Gastrocnemius medialis (tissue), 4 donors: ENCODE measurements around the gene GHRL. TPM values are rescaled to one million over a fixed set of nuclear protein-coding genes. Genes with fewer than 3 reads are reported as not detected.

ENCODE experiments used
- ATAC-seq, 2 donors: fragments of 150-250 bp; one replicate each; pipeline ENCODE4 v1.9.1; 2016
- DNase-seq, 2 donors: peaks; one replicate each; pipeline ENCODE4 v3.0.0-alpha.2; 2019
- H3K27ac ChIP-seq, 4 donors: fragments of 200-600 bp; sonication (generic); 1 replicate in 1 of 4; 2 replicates in 3 of 4; pipeline ENCODE4 v1.5.1; 2016 to 2018; ENCODE audit warnings: mild to moderate bottlenecking in 2 of 4, moderate library complexity in 1 of 4
- H3K27me3 ChIP-seq, 3 donors: fragments of 200-600 bp; sonication (generic) in 2 of 3; 1 replicate in 1 of 3; 2 replicates in 2 of 3; pipeline versions ENCODE4 v1.5.1 to v1.6.0; 2016 to 2019; ENCODE audit warnings: mild to moderate bottlenecking in 1 of 3, moderate library complexity in 1 of 3
- H3K36me3 ChIP-seq, 2 donors: fragments of 200-600 bp; sonication (generic) in 1 of 2; one replicate each; pipeline ENCODE4 v1.5.1; 2017 to 2018
- H3K4me1 ChIP-seq, 2 donors: fragments of 200-600 bp; sonication (generic) in 1 of 2; one replicate each; pipeline ENCODE4 v1.5.1; 2016 to 2017; ENCODE audit warnings: mild to moderate bottlenecking in 2 of 2
- H3K4me3 ChIP-seq, 4 donors: fragments of 200-600 bp; sonication (generic) in 3 of 4; 1 replicate in 1 of 4; 2 replicates in 3 of 4; pipeline ENCODE4 v1.5.1; 2016 to 2019; ENCODE audit warnings: mild to moderate bottlenecking in 2 of 4
- H3K9me3 ChIP-seq, 3 donors: fragments of 200-600 bp; sonication (generic) in 2 of 3; 1 replicate in 1 of 3; 2 replicates in 2 of 3; pipeline ENCODE4 v1.5.1; 2016 to 2019
- POLR2A ChIP-seq, 2 donors: fragments of 450-650 bp; IDR thresholded peaks; one replicate each; pipeline ENCODE4 v1.6.1; 2017; ENCODE audit warnings: antibody characterized with exemption in 2 of 2, mild to moderate bottlenecking in 2 of 2, moderate library complexity in 2 of 2
- in situ Hi-C, 4 donors: fragments of 200-750 bp; cut with MboI; loops; one replicate each; pipeline versions ENCODE4 v1.15.0 to v1.8.0; 2017; ENCODE audit warnings: low sequenced_read_pairs in 4 of 4
- intact Hi-C: fragments of 100-400 bp; cut with DNase I; formaldehyde crosslinking; loops from one replicate; pipeline ENCODE4 v1.15.1; 2023; ENCODE audit warnings: low total_unique reads
- total RNA-seq, 4 donors: library from RNA; depleted of rRNA; stranded (reverse); fragments of >200 nt; gene quantifications; one replicate each; pipeline versions ENCODE4 v1.1.0 to v1.2.3, GENCODE V29; 2016
- TF ChIP-seq, protein P1 (sequence below), 5 experiments: fragments of 450-650 bp in 3 of 5; fragments of 200-600 bp in 2 of 5; sonication (generic) in 2 of 5; IDR thresholded peaks in 4 of 5; conservative IDR thresholded peaks in 1 of 5; 1 replicate in 4 of 5; 2 replicates in 1 of 5; pipeline ENCODE4 v1.5.1; 2016 to 2019; ENCODE audit warnings: antibody characterized with exemption in 5 of 5, mild to moderate bottlenecking in 3 of 5, moderate library complexity in 3 of 5

The GHRL gene
- total RNA-seq, 4 donors from 2014 or later: not detected

DNA sequence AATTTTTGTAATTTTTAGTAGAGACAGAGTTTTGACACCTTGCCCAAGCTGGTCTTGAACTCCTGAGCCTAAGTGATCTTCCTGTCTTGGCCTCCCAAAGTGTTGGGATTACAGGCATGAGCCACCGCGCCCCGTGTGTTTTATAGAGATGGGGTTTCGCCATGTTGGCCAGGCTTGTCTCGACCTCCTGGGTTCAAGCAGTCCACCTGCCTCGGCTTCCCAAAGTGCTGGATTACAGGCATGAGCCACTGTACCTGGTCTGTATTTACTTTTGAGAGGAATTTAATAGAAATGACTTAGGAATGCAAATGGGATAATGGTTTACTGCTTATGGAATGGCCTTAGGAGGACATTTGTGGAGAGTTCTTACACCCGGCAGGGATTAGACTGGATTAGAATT lies 33.7 kb downstream of the GHRL start:
- TF ChIP-seq POLR2A (IDR thresholded peaks at IDR 0.05): no peak
- TF ChIP-seq, protein P1, sequence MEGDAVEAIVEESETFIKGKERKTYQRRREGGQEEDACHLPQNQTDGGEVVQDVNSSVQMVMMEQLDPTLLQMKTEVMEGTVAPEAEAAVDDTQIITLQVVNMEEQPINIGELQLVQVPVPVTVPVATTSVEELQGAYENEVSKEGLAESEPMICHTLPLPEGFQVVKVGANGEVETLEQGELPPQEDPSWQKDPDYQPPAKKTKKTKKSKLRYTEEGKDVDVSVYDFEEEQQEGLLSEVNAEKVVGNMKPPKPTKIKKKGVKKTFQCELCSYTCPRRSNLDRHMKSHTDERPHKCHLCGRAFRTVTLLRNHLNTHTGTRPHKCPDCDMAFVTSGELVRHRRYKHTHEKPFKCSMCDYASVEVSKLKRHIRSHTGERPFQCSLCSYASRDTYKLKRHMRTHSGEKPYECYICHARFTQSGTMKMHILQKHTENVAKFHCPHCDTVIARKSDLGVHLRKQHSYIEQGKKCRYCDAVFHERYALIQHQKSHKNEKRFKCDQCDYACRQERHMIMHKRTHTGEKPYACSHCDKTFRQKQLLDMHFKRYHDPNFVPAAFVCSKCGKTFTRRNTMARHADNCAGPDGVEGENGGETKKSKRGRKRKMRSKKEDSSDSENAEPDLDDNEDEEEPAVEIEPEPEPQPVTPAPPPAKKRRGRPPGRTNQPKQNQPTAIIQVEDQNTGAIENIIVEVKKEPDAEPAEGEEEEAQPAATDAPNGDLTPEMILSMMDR (IDR thresholded peaks at IDR 0.05 in 4 of 5, conservative IDR thresholded peaks at IDR 0.05 in 1 of 5): no peak
- Histone ChIP-seq H3K27me3 (no peaks in the 10 kb centered on the region), H3K4me1 (peaks cover 5 to 6% of the 10 kb centered on the region in 2 donors), H3K36me3 (peaks cover 0 to 36% of the 10 kb centered on the region in 2 donors), H3K4me3 (no peak overlapping the region), H3K27ac (no peak overlapping the region), H3K9me3 (no peaks in the 10 kb centered on the region)
- in situ Hi-C loops (no loop called here), intact Hi-C loops (no loop called here)
- DNase-seq (no peak), ATAC-seq (no peak)

GRCh38 chr3:10255835-10256234 lies 36.9 kb downstream of the GHRL start:
- in situ Hi-C loops: no loop called here
- no peaks in the 10 kb centered on the region for H3K9me3 ChIP-seq
- no peak overlapping the region for H3K4me3 ChIP-seq
- intact Hi-C loops: no loop called here
- no peak for ATAC-seq
- TF ChIP-seq POLR2A (IDR thresholded peaks at IDR 0.05): no peak
- TF ChIP-seq, protein P1 (IDR thresholded peaks at IDR 0.05 in 4 of 5, conservative IDR thresholded peaks at IDR 0.05 in 1 of 5): no peak
- H3K27ac ChIP-seq: no peak overlapping the region
- peaks cover 0 to 39% of the 10 kb centered on the region in 2 donors for H3K36me3 ChIP-seq
- H3K27me3 ChIP-seq: no peaks in the 10 kb centered on the region
- no peak for DNase-seq
- peaks cover 3 to 7% of the 10 kb centered on the region in 2 donors for H3K4me1 ChIP-seq

DNA sequence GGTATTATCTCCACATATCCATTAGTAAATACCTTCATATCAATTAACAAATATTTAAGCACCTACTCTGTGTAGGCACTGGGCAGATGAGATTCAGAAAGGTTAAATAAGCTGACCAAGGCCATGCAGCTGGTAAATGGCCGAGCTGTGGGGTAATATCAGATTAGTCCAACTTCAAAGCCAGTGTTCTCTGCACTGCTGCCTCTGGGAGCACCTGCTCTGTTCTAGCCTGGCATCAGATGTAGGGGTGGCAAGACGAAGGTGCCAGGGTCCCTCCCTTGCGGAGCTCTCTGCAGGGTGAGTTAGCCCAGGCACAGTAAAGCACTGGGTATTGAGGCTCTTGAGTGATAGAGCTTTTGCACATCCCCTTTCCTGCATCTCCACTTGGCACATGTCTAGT lies 39.0 kb downstream of the GHRL start:
- H3K27me3 ChIP-seq: no peaks in the 10 kb centered on the region
- DNase-seq (no peak), ATAC-seq (no peak)
- H3K4me3 ChIP-seq: no peak overlapping the region
- H3K9me3 ChIP-seq: no peaks in the 10 kb centered on the region
- in situ Hi-C loops: no loop called here
- peaks cover 0 to 36% of the 10 kb centered on the region in 2 donors for H3K36me3 ChIP-seq
- peaks cover 19 to 24% of the 10 kb centered on the region in 2 donors for H3K4me1 ChIP-seq
- intact Hi-C loops: no loop called here
- no peak for TF ChIP-seq POLR2A (IDR thresholded peaks at IDR 0.05)
- TF ChIP-seq, protein P1 (IDR thresholded peaks at IDR 0.05 in 4 of 5, conservative IDR thresholded peaks at IDR 0.05 in 1 of 5): no peak
- H3K27ac ChIP-seq: no peak overlapping the region

- H3K27me3 ChIP-seq: no peaks in the 10 kb centered on the region
- no peak for DNase-seq
- H3K36me3 ChIP-seq: peaks cover 0 to 30% of the 10 kb centered on the region in 2 donors
- no peak overlapping the region for H3K4me3 ChIP-seq
- in situ Hi-C loops (no loop called here), intact Hi-C loops (no loop called here)
- H3K27ac ChIP-seq: no peak overlapping the region
- TF ChIP-seq, protein P1 (IDR thresholded peaks at IDR 0.05 in 4 of 5, conservative IDR thresholded peaks at IDR 0.05 in 1 of 5): no peak
- no peak for TF ChIP-seq POLR2A (IDR thresholded peaks at IDR 0.05)
- peaks cover 24% of the 10 kb centered on the region in 2 donors for H3K4me1 ChIP-seq
- no peak for ATAC-seq
- no peaks in the 10 kb centered on the region for H3K9me3 ChIP-seq
Measured at GRCh38 chr3:10251006-10251405, 41.7 kb downstream of the GHRL start.

GRCh38 chr3:10249833-10250232 lies 42.9 kb downstream of the GHRL start:
- Histone ChIP-seq H3K4me3 (peak overlapping the region; percentile 60 to 92 (median 81)), H3K9me3 (no peaks in the 10 kb centered on the region), H3K27me3 (no peaks in the 10 kb centered on the region), H3K36me3 (peaks cover 0 to 31% of the 10 kb centered on the region in 2 donors), H3K27ac (peak overlapping the region; percentile 77 to 96 (median 84)), H3K4me1 (peaks cover 24% of the 10 kb centered on the region in 2 donors)
- in situ Hi-C loops (no loop called here), intact Hi-C loops (loop anchor here (2.0 kb wide), 1 partner anchor 61 kb away; no protein-coding TSS in a partner anchor)
- DNase-seq: no peak
- ATAC-seq: no peak
- TF ChIP-seq, protein P1 (IDR thresholded peaks at IDR 0.05 in 4 of 5, conservative IDR thresholded peaks at IDR 0.05 in 1 of 5): no peak
- TF ChIP-seq POLR2A (IDR thresholded peaks at IDR 0.05): no peak
